T-cell (primary cell): ENCODE data around the gene REPIN1. TPM values are rescaled to one million over a fixed set of nuclear protein-coding genes. Genes with fewer than 3 reads are reported as not detected.

Experiments used
- ATAC-seq, 4 experiments: fragments of 200-7000 bp in 3 of 4; fragments of 150-1000 bp in 1 of 4; cut with Tn5 transposase; replicated peaks in 1 of 4; 1 replicate in 3 of 4; 2 replicates in 1 of 4; pipeline ENCODE4 v1.10.0; 2021; ENCODE audit warnings: moderate library complexity in 3 of 4, mild to moderate bottlenecking in 2 of 4, moderate number of reproducible peaks in 1 of 4
- CTCF ChIA-PET, 2 donors: fragments of 300-600 bp; sonication (Branson Sonifier 250); formaldehyde crosslinking; loops; one replicate each; lab custom pipeline; 2022; ENCODE audit warnings: antibody characterized with exemption in 2 of 2; lab: Charles Lee
- POLR2A ChIA-PET, 2 donors: fragments of 300-600 bp; sonication (Branson Sonifier 250); formaldehyde crosslinking; loops; one replicate each; lab custom pipeline; 2022; ENCODE audit warnings: antibody characterized with exemption in 2 of 2; lab: Charles Lee
- DNase-seq, 35 experiments: peaks; one replicate each; pipeline versions ENCODE4 v3.0.0 to v3.0.0-alpha.2; 2013 to 2023
- H3K27ac ChIP-seq: one replicate; pipeline ENCODE4 v1.5.1; 2013; ENCODE audit warnings: low read length
- H3K27me3 ChIP-seq, 2 experiments: replicated peaks in 1 of 2; 1 replicate in 1 of 2; 2 replicates in 1 of 2; pipeline versions ENCODE4 v1.6.1 to v1.7.0; 2013; ENCODE audit warnings: low read length in 1 of 2, mixed read lengths in 1 of 2; ENCODE audit not compliant: control insufficient read depth in 2 of 2, insufficient read depth in 2 of 2; ENCODE audit errors: extremely low read depth in 1 of 2
- H3K36me3 ChIP-seq, 2 donors: 1 replicate in 1 of 2; 2 replicates in 1 of 2; pipeline versions ENCODE4 v1.6.1 to v1.7.0; 2013; ENCODE audit warnings: low read length in 1 of 2; ENCODE audit not compliant: control insufficient read depth in 2 of 2, insufficient read depth in 1 of 2; ENCODE audit errors: extremely low read depth in 1 of 2
- H3K4me1 ChIP-seq, 2 experiments: 1 replicate in 1 of 2; 2 replicates in 1 of 2; pipeline versions ENCODE4 v1.6.1 to v1.7.0; 2013; ENCODE audit warnings: low read length in 2 of 2, mixed read lengths in 1 of 2; ENCODE audit not compliant: insufficient read depth in 2 of 2, control insufficient read depth in 1 of 2; ENCODE audit errors: extremely low read depth in 1 of 2
- H3K4me3 ChIP-seq, 2 donors: 1 replicate in 1 of 2; 2 replicates in 1 of 2; pipeline versions ENCODE4 v1.5.1 to v1.7.0; 2013; ENCODE audit warnings: mild to moderate bottlenecking in 2 of 2, low read length in 1 of 2, moderate library complexity in 1 of 2; ENCODE audit not compliant: control insufficient read depth in 1 of 2; ENCODE audit errors: extremely low read depth in 1 of 2
- H3K9me3 ChIP-seq: 2 replicates; pipeline ENCODE4 v1.7.0; 2013
- H3K27ac Mint-ChIP-seq, 2 donors: one replicate each; pipeline ENCODE4 v1.8.0; 2020 to 2021; ENCODE audit warnings: mild to moderate bottlenecking in 2 of 2, mixed read lengths in 2 of 2
- H3K27me3 Mint-ChIP-seq, 2 donors: one replicate each; pipeline ENCODE4 v1.8.0; 2021 to 2022; ENCODE audit warnings: mixed read lengths in 2 of 2
- H3K36me3 Mint-ChIP-seq: one replicate; pipeline ENCODE4 v1.8.0; 2021; ENCODE audit warnings: mixed read lengths
- H3K4me1 Mint-ChIP-seq, 3 donors: one replicate each; pipeline ENCODE4 v1.8.0; 2020 to 2022; ENCODE audit warnings: mixed read lengths in 3 of 3, mild to moderate bottlenecking in 1 of 3
- H3K4me3 Mint-ChIP-seq, 3 donors: one replicate each; pipeline ENCODE4 v1.8.0; 2020 to 2022; ENCODE audit warnings: mild to moderate bottlenecking in 3 of 3, mixed read lengths in 3 of 3, moderate library complexity in 3 of 3
- H3K9me3 Mint-ChIP-seq, 3 donors: one replicate each; pipeline ENCODE4 v1.8.0; 2020 to 2022; ENCODE audit warnings: mixed read lengths in 3 of 3
- WGBS: methylation state at CpG from one replicate; pipeline ENCODE4 v1.1.5; 2013; ENCODE audit warnings: missing lambda C conversion rate; ENCODE audit not compliant: insufficient coverage; 5-methylcytosine and 5-hydroxymethylcytosine counted together
- total RNA-seq, 35 experiments: library from RNA in 6 of 35; stranded (reverse) in 6 of 35; fragments of 120-200 nt in 1 of 35; gene quantifications; one replicate each; pipeline versions ENCODE4 v1.2.1 to v1.2.4 and lab custom pipeline; 2013 to 2026

Gene REPIN1
- total RNA-seq, 5 donors from 2014 or later (not counting 1 experiment from before 2014, with no cell fraction given), result 64.0 to 110 (median 101) TPM

- Mint-ChIP-seq H3K27ac (peak overlapping the region in 1 of 2 donors; percentile 83), H3K27me3 (no peaks in the 10 kb centered on the region), H3K36me3 (peaks cover 15% of the 10 kb centered on the region), H3K4me3 (no peak overlapping the region), H3K9me3 (no peaks in the 10 kb centered on the region), H3K4me1 (peaks cover 36 to 52% (median 37%) of the 10 kb centered on the region in 3 donors)
- POLR2A ChIA-PET, result no interaction called here
- no peaks in the 10 kb centered on the region for H3K9me3 ChIP-seq
- no peak for ATAC-seq
- DNase-seq, result no peak
- H3K27me3 ChIP-seq, result no peaks in the 10 kb centered on the region
- peaks cover 8 to 39% of the 10 kb centered on the region in 2 experiments for H3K4me1 ChIP-seq
- H3K4me3 ChIP-seq, result no peak overlapping the region
- H3K27ac ChIP-seq, result no peak overlapping the region
- peaks cover 7 to 30% of the 10 kb centered on the region in 2 donors for H3K36me3 ChIP-seq
- 98% methylated on average over 72 of the region's 91 CpGs for WGBS
- CTCF ChIA-PET, result interaction anchor here (1.0 to 2.4 kb wide), 6 partner anchors 11 to 62 kb away, joined by 3 to 7 read pairs (median 4); no protein-coding TSS in a partner anchor
Measured at GRCh38 chr7:150407588-150408392, 39.2 kb downstream of the REPIN1 start.

GRCh38 chr7:150408393-150409299, 40.0 kb downstream of the REPIN1 start:
- peak overlapping the region in 2 of 3 donors; percentile 24 to 32 for H3K4me3 Mint-ChIP-seq
- H3K4me1 Mint-ChIP-seq, result peaks cover 33 to 44% (median 34%) of the 10 kb centered on the region in 3 donors
- H3K4me3 ChIP-seq, result no peak overlapping the region
- ChIA-PET CTCF (no interaction called here), POLR2A (no interaction called here)
- no peaks in the 10 kb centered on the region for H3K27me3 ChIP-seq
- H3K4me1 ChIP-seq, result peaks cover 8 to 35% of the 10 kb centered on the region in 2 experiments
- H3K27ac ChIP-seq, result no peak overlapping the region
- H3K27ac Mint-ChIP-seq, result peak overlapping the region; percentile 83 to 89
- no peaks in the 10 kb centered on the region for H3K9me3 Mint-ChIP-seq
- ATAC-seq, result no peak
- H3K36me3 ChIP-seq, result peaks cover 7 to 30% of the 10 kb centered on the region in 2 donors
- no peaks in the 10 kb centered on the region for H3K27me3 Mint-ChIP-seq
- 97% methylated on average over 10 of the region's 22 CpGs for WGBS
- H3K9me3 ChIP-seq, result no peaks in the 10 kb centered on the region
- DNase-seq, result no peak
- H3K36me3 Mint-ChIP-seq, result peaks cover 21% of the 10 kb centered on the region

GRCh38 chr7:150409300-150410030, 40.8 kb downstream of the REPIN1 start:
- peaks cover 21% of the 10 kb centered on the region for H3K36me3 Mint-ChIP-seq
- H3K4me1 Mint-ChIP-seq, result peaks cover 26 to 35% (median 26%) of the 10 kb centered on the region in 3 donors
- Histone ChIP-seq H3K4me1 (peaks cover 8 to 27% of the 10 kb centered on the region in 2 experiments), H3K27ac (no peak overlapping the region), H3K4me3 (no peak overlapping the region), H3K27me3 (no peaks in the 10 kb centered on the region), H3K9me3 (no peaks in the 10 kb centered on the region), H3K36me3 (peaks cover 7 to 30% of the 10 kb centered on the region in 2 donors)
- H3K27ac Mint-ChIP-seq, result peak overlapping the region; percentile 83 to 89
- ChIA-PET POLR2A (no interaction called here), CTCF (no interaction called here)
- WGBS, result 86% methylated on average over 8 of the region's 10 CpGs
- no peaks in the 10 kb centered on the region for H3K9me3 Mint-ChIP-seq
- ATAC-seq, result no peak
- no peaks in the 10 kb centered on the region for H3K27me3 Mint-ChIP-seq
- no peak for DNase-seq
- H3K4me3 Mint-ChIP-seq, result no peak overlapping the region

GRCh38 chr7:150410131-150410530, 41.5 kb downstream of the REPIN1 start:
- Histone ChIP-seq H3K4me1 (peaks cover 8 to 23% of the 10 kb centered on the region in 2 experiments), H3K27ac (no peak overlapping the region)
- peaks cover 21% of the 10 kb centered on the region for H3K36me3 Mint-ChIP-seq

DNA sequence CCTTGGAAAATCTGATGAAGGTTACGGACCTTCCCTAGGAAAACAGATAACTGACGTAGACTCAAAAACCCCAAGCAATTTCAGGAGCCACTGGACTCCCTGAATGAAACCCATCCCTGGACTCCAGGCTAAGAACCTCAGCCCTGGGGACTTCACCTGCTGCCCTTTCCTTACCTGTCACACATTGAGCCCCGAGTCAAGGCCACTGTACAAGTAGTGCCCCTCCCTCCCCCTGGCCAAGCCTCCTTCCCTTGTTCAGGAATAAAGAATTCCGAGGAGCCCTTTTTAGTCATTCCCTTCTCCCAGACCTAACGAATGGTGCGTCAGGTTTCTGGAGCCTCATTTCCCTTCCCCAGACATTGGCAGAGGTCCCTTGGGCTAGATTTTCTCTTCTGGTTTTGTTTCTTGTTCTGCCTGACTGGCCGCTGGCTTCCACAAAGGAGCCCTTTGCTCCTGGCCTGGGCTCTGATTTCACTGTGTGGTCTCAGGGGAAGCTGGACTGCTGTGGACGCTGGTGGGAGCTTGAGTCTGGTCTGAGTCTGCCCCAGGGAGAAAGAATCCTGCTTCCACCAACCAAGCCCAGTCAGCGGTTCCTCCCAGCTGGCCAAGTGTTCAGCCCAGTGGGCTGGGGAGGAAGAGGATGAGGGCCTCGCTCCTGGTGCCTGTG, 42.2 kb downstream of the REPIN1 start:
- ATAC-seq, result no peak

More at GRCh38 chr7:150410131-150410530, 41.5 kb downstream of the REPIN1 start:
- Mint-ChIP-seq H3K27me3 (no peaks in the 10 kb centered on the region), H3K4me1 (peaks cover 24 to 33% (median 24%) of the 10 kb centered on the region in 3 donors), H3K9me3 (no peaks in the 10 kb centered on the region), H3K4me3 (no peak overlapping the region), H3K27ac (no peak overlapping the region)
- DNase-seq (no peak), ATAC-seq (no peak)
- Histone ChIP-seq H3K9me3 (no peaks in the 10 kb centered on the region), H3K36me3 (peaks cover 7 to 30% of the 10 kb centered on the region in 2 donors), H3K4me3 (no peak overlapping the region), H3K27me3 (no peaks in the 10 kb centered on the region)
- CTCF ChIA-PET, result no interaction called here
- POLR2A ChIA-PET, result no interaction called here
- 97% methylated on average over 6 of the region's 7 CpGs for whole genome bisulfite sequencing

More for the DNA sequence above, 42.2 kb downstream of the REPIN1 start:
- H3K4me1 ChIP-seq, result peaks cover 8 to 20% of the 10 kb centered on the region in 2 experiments
- 94% methylated on average over 6 of the region's 10 CpGs for WGBS
- Mint-ChIP-seq H3K4me3 (no peak overlapping the region), H3K27ac (peak overlapping the region in 1 of 2 donors; percentile 67), H3K27me3 (no peaks in the 10 kb centered on the region), H3K36me3 (peaks cover 21% of the 10 kb centered on the region), H3K4me1 (peaks cover 19 to 30% (median 23%) of the 10 kb centered on the region in 3 donors), H3K9me3 (no peaks in the 10 kb centered on the region)
- peaks cover 7 to 30% of the 10 kb centered on the region in 2 donors for H3K36me3 ChIP-seq
- no peaks in the 10 kb centered on the region for H3K27me3 ChIP-seq
- no peak overlapping the region for H3K27ac ChIP-seq
- POLR2A ChIA-PET, result no interaction called here
- no peak overlapping the region for H3K4me3 ChIP-seq
- DNase-seq, result no peak
- CTCF ChIA-PET, result no interaction called here
- no peaks in the 10 kb centered on the region for H3K9me3 ChIP-seq
